Activated CD4-positive, alpha-beta T cell treated with anti-CD3 and anti-CD28 coated beads, Interleukin-2, amount 10 ng/mL, durations not matched to agents 24 days and 14 days (primary cell): ENCODE results near the gene CBLN3. TPM values are rescaled to one million over a fixed set of nuclear protein-coding genes. Genes with fewer than 3 reads are reported as not detected.

Experiments used
- DNase-seq: peaks from one replicate; pipeline ENCODE4 v3.0.0; 2022
- H3K27ac Mint-ChIP-seq: one replicate; pipeline ENCODE4 v1.8.0; 2022; ENCODE audit warnings: mild to moderate bottlenecking, mixed read lengths
- H3K27me3 Mint-ChIP-seq: one replicate; pipeline ENCODE4 v1.8.0; 2022; ENCODE audit warnings: mixed read lengths
- H3K36me3 Mint-ChIP-seq: one replicate; pipeline ENCODE4 v1.8.0; 2022; ENCODE audit warnings: low read depth, mild to moderate bottlenecking, mixed read lengths
- H3K4me1 Mint-ChIP-seq: one replicate; pipeline ENCODE4 v1.8.0; 2021; ENCODE audit warnings: mixed read lengths
- H3K4me3 Mint-ChIP-seq: one replicate; pipeline ENCODE4 v1.8.0; 2022; ENCODE audit warnings: mild to moderate bottlenecking, moderate library complexity, mixed read lengths
- H3K9me3 Mint-ChIP-seq: one replicate; pipeline ENCODE4 v1.8.0; 2021; ENCODE audit warnings: mixed read lengths
- intact Hi-C: fragments of 100-400 bp; cut with micrococcal nuclease; formaldehyde crosslinking; loops from one replicate; pipeline ENCODE4 v1.15.1; 2023
- total RNA-seq: library from RNA; stranded (reverse); gene quantifications from 2 replicates; pipeline ENCODE4 v1.2.3, GENCODE V29; 2022

Gene CBLN3
- total RNA-seq, 1 donor from 2014 or later, result 4.5 TPM

DNA sequence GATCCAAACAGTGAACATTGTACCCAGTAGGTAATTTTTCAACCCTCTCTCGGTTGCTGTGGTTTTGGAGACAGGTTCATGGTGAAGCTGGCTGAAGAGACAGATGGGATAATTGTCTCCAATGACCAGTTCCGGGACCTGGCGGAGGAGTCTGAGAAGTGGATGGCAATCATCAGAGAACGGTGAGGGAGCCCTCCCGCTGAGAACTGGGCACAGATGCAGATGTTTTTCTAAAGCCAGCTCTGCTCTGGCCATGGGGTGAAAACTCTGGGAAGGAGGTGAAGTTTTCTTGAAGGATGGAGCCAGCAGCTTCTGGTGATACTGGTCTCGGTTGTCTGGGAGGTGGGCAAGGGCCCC lies 6.5 kb upstream of the CBLN3 start:
- no peak overlapping the region for H3K4me3 Mint-ChIP-seq
- no peaks in the 10 kb centered on the region for H3K9me3 Mint-ChIP-seq
- peaks cover 61% of the 10 kb centered on the region for H3K4me1 Mint-ChIP-seq
- peaks cover 72% of the 10 kb centered on the region for H3K36me3 Mint-ChIP-seq
- no peaks in the 10 kb centered on the region for H3K27me3 Mint-ChIP-seq
- no peak overlapping the region for H3K27ac Mint-ChIP-seq
- intact Hi-C loops, result loop anchor here (1.0 to 10.0 kb wide), 2 partner anchors 103 to 321 kb away; partner anchors contain the start of genes DCAF11 and NRL
- no peak for DNase-seq

DNA sequence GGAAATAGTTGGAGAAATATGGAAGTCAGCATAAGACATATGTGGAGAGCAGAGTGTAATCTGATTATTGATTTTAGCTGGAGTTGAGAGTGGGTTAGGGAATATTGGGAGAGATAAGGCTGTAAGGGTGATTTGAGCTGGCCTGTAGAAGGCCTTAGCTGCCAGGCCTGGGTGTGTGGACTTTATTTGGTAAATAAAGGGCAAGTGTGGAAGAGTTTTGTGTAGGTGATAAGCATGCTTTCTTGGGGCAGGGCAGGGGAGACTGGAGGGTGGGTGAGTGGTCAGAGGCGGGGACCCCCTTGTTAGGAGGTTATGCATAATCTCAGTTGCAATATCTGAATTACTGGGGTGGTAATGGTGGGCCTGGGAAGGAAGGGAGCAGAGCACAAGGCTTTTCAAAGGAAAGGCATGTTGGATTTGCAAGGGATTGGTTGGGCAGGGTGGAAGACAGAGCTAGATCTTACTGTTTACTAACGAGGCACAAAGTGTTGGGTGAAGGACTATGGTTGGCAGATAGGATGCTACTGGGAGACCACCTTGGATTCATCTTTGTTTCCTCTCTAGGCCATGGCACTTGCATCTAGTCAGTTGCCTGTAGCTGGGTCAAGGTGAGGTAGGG lies 5.8 kb upstream of the CBLN3 start:
- DNase-seq, result no peak
- no peak overlapping the region for H3K4me3 Mint-ChIP-seq
- intact Hi-C loops, result loop anchor here (10.0 kb wide), 1 partner anchor 320 kb away; the partner anchor contains the start of genes DCAF11 and NRL
- H3K27ac Mint-ChIP-seq, result no peak overlapping the region
- no peaks in the 10 kb centered on the region for H3K9me3 Mint-ChIP-seq
- no peaks in the 10 kb centered on the region for H3K27me3 Mint-ChIP-seq
- H3K36me3 Mint-ChIP-seq, result peaks cover 68% of the 10 kb centered on the region
- peaks cover 56% of the 10 kb centered on the region for H3K4me1 Mint-ChIP-seq

DNA sequence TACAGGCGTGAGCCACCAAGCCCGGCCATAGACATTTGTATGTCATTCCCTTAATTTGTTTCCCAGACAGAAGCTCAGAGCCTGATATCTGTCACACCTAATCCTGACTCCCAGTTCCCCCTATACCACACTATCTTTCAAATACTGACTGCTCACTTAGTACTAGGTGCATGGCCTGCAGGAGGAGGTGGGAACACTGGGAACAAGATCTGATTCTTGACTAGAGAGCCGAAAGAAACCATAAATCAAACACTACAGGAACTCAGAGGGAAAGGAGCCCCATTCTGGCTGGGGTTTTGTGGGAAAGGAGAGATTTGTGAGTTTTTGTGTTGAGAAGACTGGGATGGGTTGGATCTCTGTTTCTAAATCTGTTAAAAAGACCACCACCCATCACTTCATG lies 5.2 kb upstream of the CBLN3 start:
- Mint-ChIP-seq H3K27me3 (no peaks in the 10 kb centered on the region), H3K36me3 (peaks cover 67% of the 10 kb centered on the region), H3K9me3 (no peaks in the 10 kb centered on the region), H3K4me1 (peaks cover 55% of the 10 kb centered on the region), H3K27ac (no peak overlapping the region), H3K4me3 (no peak overlapping the region)
- intact Hi-C loops, result loop anchor here (10.0 kb wide), 1 partner anchor 320 kb away; the partner anchor contains the start of genes DCAF11 and NRL
- DNase-seq, result no peak

DNA sequence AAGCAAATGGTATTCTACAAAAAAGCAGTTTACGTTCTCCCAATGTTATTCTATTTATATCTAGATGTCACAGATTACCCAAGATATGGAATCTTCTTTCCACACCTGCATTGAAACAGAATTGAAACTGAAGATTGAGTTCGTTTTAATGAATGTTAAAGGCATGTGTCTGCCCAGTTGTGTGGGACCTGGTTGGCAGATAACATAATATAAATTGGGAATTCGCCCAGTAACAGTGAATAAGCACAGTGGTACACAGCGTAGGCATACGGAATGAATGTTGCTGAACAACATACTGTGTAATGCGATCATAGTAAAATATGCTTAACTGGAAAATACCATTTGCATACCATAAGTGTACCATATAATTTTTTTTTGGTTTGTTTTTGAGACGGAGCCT lies 4.6 kb upstream of the CBLN3 start:
- Mint-ChIP-seq H3K27me3 (no peaks in the 10 kb centered on the region), H3K4me1 (peaks cover 55% of the 10 kb centered on the region), H3K4me3 (no peak overlapping the region), H3K27ac (no peak overlapping the region), H3K36me3 (peaks cover 60% of the 10 kb centered on the region), H3K9me3 (no peaks in the 10 kb centered on the region)
- DNase-seq, result no peak
- intact Hi-C loops, result loop anchor here (10.0 kb wide), 1 partner anchor 319 kb away; the partner anchor contains the start of genes DCAF11 and NRL

DNA sequence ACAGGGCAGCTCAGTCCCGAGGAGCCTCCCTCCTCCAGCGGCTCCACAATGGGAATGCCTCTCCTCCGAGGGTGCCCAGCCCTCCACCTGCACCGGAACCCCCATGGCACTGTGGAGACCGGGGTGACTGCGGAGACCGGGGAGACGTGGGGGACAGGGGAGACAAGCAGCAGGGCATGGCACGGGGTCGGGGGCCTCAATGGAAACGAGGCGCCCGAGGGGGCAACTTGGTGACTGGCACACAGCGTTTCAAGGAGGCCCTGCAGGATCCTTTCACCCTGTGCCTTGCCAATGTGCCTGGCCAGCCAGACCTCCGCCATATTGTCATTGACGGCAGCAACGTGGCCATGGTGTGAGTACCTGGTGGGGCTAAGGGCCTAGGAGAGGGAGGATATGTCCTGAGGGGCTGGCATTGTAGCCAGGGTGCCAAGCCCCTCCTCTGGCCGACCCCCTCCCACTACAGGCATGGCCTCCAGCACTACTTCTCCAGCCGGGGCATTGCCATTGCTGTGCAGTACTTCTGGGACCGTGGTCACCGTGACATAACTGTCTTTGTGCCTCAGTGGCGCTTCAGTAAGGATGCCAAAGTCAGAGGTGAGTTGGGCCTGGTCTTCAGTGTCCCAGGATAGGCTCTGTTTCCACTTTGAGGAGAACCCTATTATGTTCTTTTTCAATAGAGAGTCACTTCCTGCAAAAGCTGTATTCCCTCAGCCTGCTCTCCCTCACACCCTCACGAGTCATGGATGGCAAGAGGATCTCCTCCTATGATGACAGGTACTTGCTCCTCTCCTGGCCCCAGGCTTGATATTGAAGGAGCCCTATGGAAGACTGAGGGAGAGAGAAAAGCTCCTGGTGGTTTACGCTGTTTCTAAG lies 3.0 kb upstream of the CBLN3 start:
- no peak overlapping the region for H3K27ac Mint-ChIP-seq
- no peak for DNase-seq
- peaks cover 46% of the 10 kb centered on the region for H3K36me3 Mint-ChIP-seq
- no peaks in the 10 kb centered on the region for H3K27me3 Mint-ChIP-seq
- peaks cover 47% of the 10 kb centered on the region for H3K4me1 Mint-ChIP-seq
- H3K9me3 Mint-ChIP-seq, result no peaks in the 10 kb centered on the region
- intact Hi-C loops, result loop anchor here (10.0 kb wide), 1 partner anchor 318 kb away; the partner anchor contains the start of genes DCAF11 and NRL
- H3K4me3 Mint-ChIP-seq, result no peak overlapping the region

DNA sequence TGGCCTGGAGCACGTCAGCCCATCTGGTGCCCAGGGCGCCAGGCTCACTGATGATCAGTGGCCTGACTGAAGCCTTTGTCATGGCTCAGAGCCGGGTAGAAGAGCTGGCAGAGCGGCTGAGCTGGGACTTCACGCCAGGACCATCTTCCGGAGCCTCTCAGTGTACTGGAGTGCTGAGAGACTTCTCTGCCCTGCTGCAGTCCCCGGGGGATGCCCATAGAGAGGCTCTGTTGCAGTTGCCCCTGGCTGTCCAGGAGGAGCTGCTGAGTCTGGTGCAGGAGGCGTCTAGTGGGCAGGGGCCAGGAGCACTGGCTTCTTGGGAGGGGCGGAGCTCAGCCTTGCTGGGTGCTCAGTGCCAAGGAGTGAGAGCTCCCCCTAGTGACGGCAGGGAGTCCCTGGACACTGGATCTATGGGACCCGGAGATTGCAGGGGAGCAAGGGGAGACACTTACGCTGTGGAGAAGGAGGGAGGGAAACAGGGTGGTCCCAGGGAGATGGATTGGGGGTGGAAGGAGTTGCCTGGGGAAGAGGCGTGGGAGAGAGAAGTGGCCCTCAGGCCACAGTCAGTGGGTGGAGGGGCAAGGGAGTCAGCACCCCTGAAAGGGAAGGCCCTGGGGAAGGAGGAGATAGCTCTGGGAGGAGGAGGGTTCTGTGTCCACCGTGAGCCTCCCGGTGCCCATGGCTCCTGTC lies 2.2 kb upstream of the CBLN3 start:
- peak overlapping the region; percentile 94 for H3K27ac Mint-ChIP-seq
- intact Hi-C loops, result loop anchor here (1.0 to 10.0 kb wide), 5 partner anchors 11 to 317 kb away; partner anchors contain the start of genes DCAF11, NRL, SDR39U1 and TINF2
- H3K4me3 Mint-ChIP-seq, result peak overlapping the region; percentile 92
- peaks cover 45% of the 10 kb centered on the region for H3K4me1 Mint-ChIP-seq
- peaks cover 41% of the 10 kb centered on the region for H3K36me3 Mint-ChIP-seq
- no peaks in the 10 kb centered on the region for H3K9me3 Mint-ChIP-seq
- peak; percentile 97 for DNase-seq
- H3K27me3 Mint-ChIP-seq, result no peaks in the 10 kb centered on the region

DNA sequence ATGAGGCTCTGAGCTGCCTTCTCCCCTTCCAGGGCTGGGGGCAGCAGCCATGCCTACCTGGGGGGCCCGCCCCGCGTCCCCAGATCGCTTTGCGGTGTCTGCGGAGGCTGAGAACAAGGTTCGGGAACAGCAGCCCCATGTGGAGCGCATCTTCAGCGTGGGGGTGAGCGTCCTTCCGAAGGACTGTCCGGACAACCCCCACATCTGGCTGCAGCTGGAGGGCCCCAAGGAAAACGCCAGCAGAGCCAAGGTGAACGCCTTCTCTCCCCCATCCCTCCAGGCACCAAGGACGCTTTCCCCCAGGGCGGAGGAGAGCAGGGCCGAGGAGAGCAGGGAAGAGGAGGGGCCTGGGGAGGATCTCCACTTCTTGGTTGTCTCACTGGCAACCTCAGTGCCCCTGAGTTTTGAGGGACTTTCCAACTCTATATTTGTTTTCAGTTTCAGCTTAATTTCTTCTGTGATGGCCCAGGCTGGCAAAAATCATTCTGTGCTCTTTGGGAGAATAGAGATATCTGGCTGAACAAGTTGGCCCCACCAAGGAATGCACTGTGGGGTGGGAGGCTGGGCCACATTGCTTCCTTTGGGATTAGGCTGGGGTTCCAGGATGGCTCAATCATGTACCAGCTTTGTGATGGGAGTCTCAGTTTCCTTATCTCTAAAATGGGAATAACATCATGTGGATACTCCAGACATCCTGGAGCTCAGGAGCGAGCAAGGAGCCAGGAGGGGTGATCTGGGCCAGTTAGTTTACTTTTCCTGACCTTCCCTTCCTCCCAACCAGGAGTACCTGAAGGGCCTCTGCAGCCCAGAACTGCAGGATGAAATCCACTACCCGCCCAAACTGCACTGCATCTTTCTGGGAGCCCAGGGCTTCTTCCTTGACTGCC lies 1.5 kb upstream of the CBLN3 start:
- Mint-ChIP-seq H3K4me3 (peak overlapping the region; percentile 92), H3K27ac (peak overlapping the region; percentile 94), H3K4me1 (peaks cover 46% of the 10 kb centered on the region), H3K27me3 (no peaks in the 10 kb centered on the region), H3K9me3 (no peaks in the 10 kb centered on the region), H3K36me3 (peaks cover 40% of the 10 kb centered on the region)
- peak; percentile 92 for DNase-seq
- intact Hi-C loops, result loop anchor here (1.0 to 10.0 kb wide), 5 partner anchors 11 to 316 kb away; partner anchors contain the start of genes DCAF11, NRL, SDR39U1 and TINF2

DNA sequence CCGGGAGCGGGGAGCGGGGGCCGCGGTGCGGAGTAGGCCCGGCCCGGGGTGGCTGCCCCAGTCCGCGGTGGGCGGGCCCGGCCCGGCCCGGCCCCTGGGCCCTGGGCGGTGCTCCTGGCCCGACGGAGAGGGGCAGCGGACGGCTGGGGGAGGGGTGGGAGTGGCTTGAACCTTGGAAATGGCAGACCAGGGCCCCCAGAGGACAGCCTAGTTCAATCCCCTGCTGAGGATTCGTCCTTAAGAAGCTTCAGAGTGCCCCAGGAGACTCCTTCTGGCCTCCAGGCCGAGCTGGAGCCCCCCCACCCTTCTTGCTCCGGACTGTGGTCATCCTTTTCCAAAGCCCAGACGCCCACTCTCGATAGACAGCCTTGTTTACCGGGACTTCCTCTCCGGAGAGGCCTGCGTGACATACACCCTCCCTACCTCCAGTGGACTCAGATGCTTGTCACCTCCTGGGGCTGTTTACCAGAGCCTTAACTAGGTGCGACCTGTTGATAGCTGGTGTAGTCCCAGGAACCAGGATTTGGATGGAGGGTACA lies 744 bp upstream of the CBLN3 start:
- peak overlapping the region; percentile 94 for H3K27ac Mint-ChIP-seq
- no peaks in the 10 kb centered on the region for H3K27me3 Mint-ChIP-seq
- H3K36me3 Mint-ChIP-seq, result peaks cover 33% of the 10 kb centered on the region
- peaks cover 50% of the 10 kb centered on the region for H3K4me1 Mint-ChIP-seq
- peak; percentile 84 for DNase-seq
- H3K9me3 Mint-ChIP-seq, result no peaks in the 10 kb centered on the region
- intact Hi-C loops, result loop anchor here (10.0 kb wide), 1 partner anchor 315 kb away; the partner anchor contains the start of genes DCAF11 and NRL
- H3K4me3 Mint-ChIP-seq, result peak overlapping the region; percentile 92

DNA sequence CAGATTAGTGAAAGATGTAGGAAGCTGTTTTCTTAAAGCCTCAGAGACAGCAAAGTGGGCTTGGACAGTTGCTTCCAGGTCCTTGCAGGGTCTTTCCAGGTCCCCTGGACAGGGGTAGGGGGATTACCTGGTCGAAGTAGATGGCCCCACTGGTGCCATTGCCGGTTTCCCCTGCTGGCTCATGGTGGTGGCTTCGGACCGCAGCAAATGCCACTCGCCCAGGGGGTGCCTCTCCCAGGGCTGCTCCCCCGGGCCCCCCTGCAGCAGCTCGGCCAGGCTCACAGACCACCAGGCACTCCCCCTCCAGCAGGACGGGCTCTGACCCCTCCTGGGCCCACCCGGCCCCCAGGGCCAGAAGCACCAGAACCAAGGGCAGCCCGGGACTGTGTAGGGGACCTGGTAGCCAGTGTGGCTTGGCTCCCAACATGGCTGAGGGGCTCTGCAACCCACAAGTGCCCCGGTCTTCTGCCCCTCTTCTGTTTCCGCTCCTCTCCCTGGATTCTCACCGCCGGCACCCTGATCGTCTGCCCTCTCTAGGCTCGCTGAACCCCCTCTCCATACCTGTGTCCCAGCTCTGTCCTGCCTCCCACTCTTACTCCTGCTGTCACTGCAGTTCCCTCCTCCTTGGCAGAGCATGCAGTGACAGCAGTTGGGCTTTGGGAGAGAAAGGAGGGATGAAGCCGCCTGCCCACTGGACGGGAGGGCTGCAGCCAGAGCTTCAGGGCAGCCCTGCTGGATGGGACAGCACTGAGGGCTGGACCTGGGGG lies 657 bp downstream of the CBLN3 start:
- no peaks in the 10 kb centered on the region for H3K27me3 Mint-ChIP-seq
- peaks cover 23% of the 10 kb centered on the region for H3K36me3 Mint-ChIP-seq
- H3K4me1 Mint-ChIP-seq, result peaks cover 49% of the 10 kb centered on the region
- no peaks in the 10 kb centered on the region for H3K9me3 Mint-ChIP-seq
- H3K4me3 Mint-ChIP-seq, result peak overlapping the region; percentile 94
- H3K27ac Mint-ChIP-seq, result peak overlapping the region; percentile 99
- intact Hi-C loops, result no loop called here
- DNase-seq, result peak; percentile 63

DNA sequence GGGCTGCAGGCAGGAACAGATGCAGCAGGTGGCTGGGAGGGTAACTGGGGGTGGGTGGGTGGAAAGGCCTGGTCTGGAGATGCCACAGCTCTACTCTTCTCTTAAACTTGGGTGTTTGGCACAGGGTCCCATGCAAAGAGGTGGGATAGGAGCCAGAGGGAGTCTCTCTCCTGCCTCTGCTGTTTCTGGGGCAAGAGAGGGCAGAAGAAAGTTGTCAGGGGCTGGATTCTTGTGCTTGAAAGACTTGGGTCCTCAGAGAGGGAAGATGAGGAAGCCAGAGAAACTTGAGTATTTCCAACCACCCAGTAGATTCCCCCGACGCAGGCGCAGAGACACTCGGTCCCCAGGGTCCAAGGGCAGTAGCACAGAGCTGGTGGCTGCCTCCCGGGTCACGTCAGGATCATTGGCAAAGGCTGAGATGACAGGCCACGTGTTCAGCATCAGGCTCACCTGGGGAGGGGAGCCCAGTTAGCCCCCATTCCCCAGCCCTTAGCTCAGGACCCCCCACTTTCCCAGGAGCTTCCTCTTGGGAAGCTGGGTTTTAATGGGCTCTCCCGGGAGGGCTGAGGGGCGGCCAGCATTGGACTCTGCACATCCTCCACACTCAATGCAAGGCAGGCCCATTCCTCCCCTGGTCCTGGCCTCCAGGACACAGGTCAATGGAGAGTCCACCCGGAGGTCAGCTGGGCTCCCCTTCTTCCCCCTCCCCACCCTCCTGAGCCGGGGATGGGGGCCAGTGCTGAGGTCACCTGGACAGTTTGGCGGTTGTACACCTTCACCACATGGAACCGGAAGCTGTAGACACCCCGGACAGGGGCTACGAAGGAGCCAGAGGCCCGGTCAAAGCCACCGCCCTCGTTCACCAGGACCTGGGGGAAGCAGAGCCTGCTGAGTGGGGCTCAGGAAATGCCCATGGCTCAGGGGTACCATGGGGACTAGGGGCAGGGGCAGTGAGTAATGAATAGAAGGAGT lies 1.6 kb downstream of the CBLN3 start:
- DNase-seq, result no peak
- Mint-ChIP-seq H3K36me3 (peaks cover 14% of the 10 kb centered on the region), H3K4me3 (peak overlapping the region; percentile 6), H3K27ac (peak overlapping the region; percentile 12), H3K4me1 (peaks cover 41% of the 10 kb centered on the region), H3K27me3 (no peaks in the 10 kb centered on the region), H3K9me3 (no peaks in the 10 kb centered on the region)
- intact Hi-C loops, result no loop called here

DNA sequence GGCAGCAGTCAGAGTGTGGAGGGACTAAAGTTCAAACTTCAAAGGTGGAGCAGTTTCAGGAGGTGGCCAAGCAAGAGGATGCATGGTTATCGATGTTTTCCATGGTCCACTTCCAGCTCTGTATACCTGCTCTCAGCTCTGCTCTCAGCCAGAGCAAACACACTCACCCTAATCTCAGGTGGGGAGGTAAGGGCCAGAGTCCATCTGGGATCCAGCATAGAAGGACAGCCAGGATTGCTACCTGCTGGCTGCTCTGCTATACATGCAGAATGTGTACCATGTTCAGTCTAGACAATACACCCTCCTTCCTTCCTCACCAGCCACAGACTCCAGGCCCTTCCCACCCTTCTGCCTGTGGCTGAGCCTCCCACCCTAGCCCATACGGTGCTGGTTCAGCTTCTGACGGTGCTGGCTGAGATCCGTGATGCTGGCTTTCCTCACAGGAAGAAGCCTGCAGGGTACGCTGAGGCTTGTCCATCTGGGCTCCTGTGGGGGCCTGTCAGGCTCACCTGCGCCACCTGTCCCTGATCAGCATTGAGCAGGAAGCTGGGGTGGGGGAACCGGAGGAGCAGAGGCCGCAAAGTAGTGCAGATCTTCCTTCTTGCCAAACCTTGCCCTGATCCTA lies 2.4 kb downstream of the CBLN3 start:
- H3K27me3 Mint-ChIP-seq, result no peaks in the 10 kb centered on the region
- no peak overlapping the region for H3K4me3 Mint-ChIP-seq
- intact Hi-C loops, result no loop called here
- no peak overlapping the region for H3K27ac Mint-ChIP-seq
- peaks cover 13% of the 10 kb centered on the region for H3K36me3 Mint-ChIP-seq
- peaks cover 39% of the 10 kb centered on the region for H3K4me1 Mint-ChIP-seq
- no peaks in the 10 kb centered on the region for H3K9me3 Mint-ChIP-seq
- DNase-seq, result peak; percentile 64
